Right lobe of liver (tissue), 4 donors: ENCODE measurements around the gene NUDT12.

Experiments used
- CTCF ChIP-seq, 4 donors: fragments of 200-600 bp in 3 of 4; fragments of 450-650 bp in 1 of 4; IDR thresholded peaks; one replicate each; pipeline versions ENCODE4 v1.5.1 to v1.8.0; 2016 to 2022; ENCODE audit warnings: antibody characterized with exemption in 4 of 4, mild to moderate bottlenecking in 2 of 4
- POLR2A ChIP-seq: fragments of 450-650 bp; IDR thresholded peaks from one replicate; pipeline ENCODE4 v1.6.1; 2017; ENCODE audit warnings: antibody characterized with exemption, mild to moderate bottlenecking
- donor health status: DM: no; HTN: no; CAD: no.
- donor health status: DM: no; HTN: no; CAD: no.
- donor health status: DM: no; HTN: yes; CAD: no.

DNA sequence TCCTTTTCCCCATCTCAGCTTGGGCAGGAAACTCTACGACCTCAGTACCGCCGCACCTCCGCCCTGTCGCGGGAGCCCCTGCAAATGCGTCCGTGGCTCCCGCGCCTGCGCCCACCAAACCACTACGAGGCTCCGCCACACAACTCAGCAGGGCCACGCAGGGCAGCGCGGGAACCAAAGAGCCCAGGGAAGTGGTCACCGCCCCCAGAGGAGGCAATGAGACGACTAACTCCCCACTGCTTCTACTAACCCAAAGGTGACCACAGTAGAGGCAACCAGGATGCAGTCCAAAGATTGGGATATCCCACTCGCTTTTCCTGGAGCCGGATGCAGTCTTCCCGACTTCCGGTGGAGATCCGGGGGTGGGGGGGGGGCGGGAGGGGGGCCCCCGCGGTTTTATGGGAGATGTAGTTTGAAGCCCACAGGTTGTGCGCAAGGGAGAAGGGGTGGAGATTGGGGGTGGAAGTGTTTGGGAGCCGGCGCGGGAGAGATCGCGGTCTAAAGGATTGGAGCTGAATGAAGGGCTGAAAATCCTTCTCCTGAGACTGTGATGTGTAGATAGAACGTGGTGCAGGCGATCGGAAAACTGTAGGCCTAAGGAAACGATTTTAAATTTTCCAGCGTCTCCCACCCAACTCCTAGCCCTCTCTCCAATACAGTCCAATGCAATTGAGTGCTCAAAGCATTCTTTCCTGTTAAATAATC lies at the start of gene NUDT12:
- no peak for TF ChIP-seq CTCF (IDR thresholded peaks at IDR 0.05)
- peak; percentile 63 for TF ChIP-seq POLR2A
